ENCODE results near the gene ATG16L1. TPM values are rescaled to one million over a fixed set of nuclear protein-coding genes. Genes with fewer than 3 reads are reported as not detected.
A peak's percentile ranks its signal among the peaks of the same experiment; 100 is the strongest.

Gene ATG16L1
- 10 to 100 TPM; 19.6 to 37.3 (median 32.4) TPM for total RNA-seq
- polyA plus RNA-seq = 10 to 100 TPM; 16.2 to 19.2 (median 18.2) TPM

DNA sequence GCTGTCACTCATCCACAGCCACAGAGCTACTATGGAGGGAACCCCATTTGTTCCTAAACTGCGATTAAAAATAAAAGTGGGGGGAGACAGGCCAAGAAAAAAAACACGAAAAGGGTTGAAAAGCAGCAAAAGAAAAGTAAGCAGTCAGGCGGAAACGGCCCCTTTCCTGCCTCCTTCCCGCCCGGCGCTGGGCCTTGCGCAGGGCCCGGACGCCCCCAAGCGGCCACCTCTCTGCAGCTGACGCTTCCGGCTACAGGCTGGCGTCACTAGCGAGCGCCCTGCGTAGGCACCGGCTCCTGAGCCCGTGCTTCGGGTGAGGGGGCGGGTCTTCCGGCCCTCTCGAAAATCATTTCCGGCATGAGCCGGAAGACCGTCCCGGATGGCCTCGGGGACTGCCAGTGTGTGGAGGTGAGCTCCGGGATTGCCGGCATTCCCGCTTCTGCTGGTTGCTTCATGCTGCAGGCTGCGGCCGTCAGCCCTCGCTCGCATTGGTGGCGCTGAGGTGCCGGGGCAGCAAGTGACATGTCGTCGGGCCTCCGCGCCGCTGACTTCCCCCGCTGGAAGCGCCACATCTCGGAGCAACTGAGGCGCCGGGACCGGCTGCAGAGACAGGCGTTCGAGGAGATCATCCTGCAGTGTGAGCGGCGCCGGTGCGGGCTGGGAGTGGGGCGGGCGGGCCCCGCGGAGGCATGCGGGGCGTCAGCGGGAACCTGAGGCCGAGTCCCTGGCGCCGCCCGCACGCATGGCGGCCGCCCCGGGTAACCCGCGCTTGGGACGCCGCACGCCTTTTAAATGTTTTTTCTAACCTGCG, at the start of gene ATG16L1:
ATG16L1 (plus strand) TSS at position 368 of the 811 bp plus-strand sequence; CDS start at position 523, 155 bp downstream.
- WGBS, 2 donors = 0% methylated on average over 75 of the region's 75 CpGs
- TF ChIP-seq, protein P1, sequence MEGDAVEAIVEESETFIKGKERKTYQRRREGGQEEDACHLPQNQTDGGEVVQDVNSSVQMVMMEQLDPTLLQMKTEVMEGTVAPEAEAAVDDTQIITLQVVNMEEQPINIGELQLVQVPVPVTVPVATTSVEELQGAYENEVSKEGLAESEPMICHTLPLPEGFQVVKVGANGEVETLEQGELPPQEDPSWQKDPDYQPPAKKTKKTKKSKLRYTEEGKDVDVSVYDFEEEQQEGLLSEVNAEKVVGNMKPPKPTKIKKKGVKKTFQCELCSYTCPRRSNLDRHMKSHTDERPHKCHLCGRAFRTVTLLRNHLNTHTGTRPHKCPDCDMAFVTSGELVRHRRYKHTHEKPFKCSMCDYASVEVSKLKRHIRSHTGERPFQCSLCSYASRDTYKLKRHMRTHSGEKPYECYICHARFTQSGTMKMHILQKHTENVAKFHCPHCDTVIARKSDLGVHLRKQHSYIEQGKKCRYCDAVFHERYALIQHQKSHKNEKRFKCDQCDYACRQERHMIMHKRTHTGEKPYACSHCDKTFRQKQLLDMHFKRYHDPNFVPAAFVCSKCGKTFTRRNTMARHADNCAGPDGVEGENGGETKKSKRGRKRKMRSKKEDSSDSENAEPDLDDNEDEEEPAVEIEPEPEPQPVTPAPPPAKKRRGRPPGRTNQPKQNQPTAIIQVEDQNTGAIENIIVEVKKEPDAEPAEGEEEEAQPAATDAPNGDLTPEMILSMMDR (IDR thresholded peaks at IDR 0.05) = peak; percentile 76 to 88 (median 84)
- TF ChIP-seq POLR2AphosphoS5 (IDR thresholded peaks at IDR 0.05) = peak; percentile 87 to 94 (median 92)
- peak in 2 of 4 donors; percentile 19 to 77 for TF ChIP-seq EP300 (IDR thresholded peaks at IDR 0.05)
- TF ChIP-seq POLR2A (IDR thresholded peaks at IDR 0.05) = peak; percentile 77 to 83
- H3K27ac ChIP-seq = peak within 1 kb of the TSS; percentile 90 to 97 (median 94)
- peaks cover 0 to 40% (median 33%) of the 10 kb centered on the region in 4 donors for H3K4me1 ChIP-seq
- DNase-seq = peak; percentile 98
- no peaks in the 10 kb centered on the region for H3K9me3 ChIP-seq
- H3K4me3 ChIP-seq = peak within 1 kb of the TSS; percentile 92 to 99 (median 96)
- no peaks in the 10 kb centered on the region for H3K27me3 ChIP-seq
- peaks cover 0 to 10% (median 2%) of the 10 kb centered on the region in 4 donors for H3K36me3 ChIP-seq
- intact Hi-C loops (cut with DNase I) = loop anchor here (1.0 to 10.0 kb wide), 7 partner anchors 103 to 749 kb away; partner anchors contain the start of genes DGKD and GIGYF2

DNA sequence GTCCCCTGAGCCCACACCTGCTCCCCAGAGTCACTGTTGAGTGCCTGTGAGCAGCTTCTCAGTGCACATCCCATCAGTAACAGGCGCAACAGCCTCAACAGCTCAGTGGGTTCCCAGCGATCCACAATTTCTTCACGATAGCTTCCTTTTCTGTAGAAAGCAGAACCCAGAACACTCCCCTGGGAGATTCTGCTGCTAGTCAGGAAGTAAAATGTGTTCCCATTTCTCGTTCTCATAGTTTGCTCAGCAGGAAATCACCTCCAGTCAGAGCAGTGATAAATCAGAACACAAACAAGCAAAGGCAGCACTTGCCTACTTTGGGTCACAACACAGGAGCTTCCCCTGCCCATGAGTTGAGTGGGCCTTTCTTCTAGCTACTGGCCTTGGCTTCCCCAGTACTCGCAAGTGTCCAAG, 48.9 kb upstream of the ATG16L1 start:
- TF ChIP-seq POLR2AphosphoS5 (IDR thresholded peaks at IDR 0.05) = no peak
- TF ChIP-seq EP300 (IDR thresholded peaks at IDR 0.05) = no peak
- TF ChIP-seq, protein P1 (IDR thresholded peaks at IDR 0.05) = no peak
- TF ChIP-seq POLR2A (IDR thresholded peaks at IDR 0.05) = no peak
- 63 to 89% methylated on average over 5 of the region's 5 CpGs for WGBS, 2 donors
- DNase-seq = no peak
- Histone ChIP-seq H3K27me3 (no peaks in the 10 kb centered on the region), H3K9me3 (peaks cover 0 to 7% (median 0%) of the 10 kb centered on the region in 4 donors), H3K27ac (no peak overlapping the region), H3K36me3 (no peaks in the 10 kb centered on the region), H3K4me3 (no peak overlapping the region), H3K4me1 (no peaks in the 10 kb centered on the region)
- intact Hi-C loops (cut with DNase I) = no loop called here

DNA sequence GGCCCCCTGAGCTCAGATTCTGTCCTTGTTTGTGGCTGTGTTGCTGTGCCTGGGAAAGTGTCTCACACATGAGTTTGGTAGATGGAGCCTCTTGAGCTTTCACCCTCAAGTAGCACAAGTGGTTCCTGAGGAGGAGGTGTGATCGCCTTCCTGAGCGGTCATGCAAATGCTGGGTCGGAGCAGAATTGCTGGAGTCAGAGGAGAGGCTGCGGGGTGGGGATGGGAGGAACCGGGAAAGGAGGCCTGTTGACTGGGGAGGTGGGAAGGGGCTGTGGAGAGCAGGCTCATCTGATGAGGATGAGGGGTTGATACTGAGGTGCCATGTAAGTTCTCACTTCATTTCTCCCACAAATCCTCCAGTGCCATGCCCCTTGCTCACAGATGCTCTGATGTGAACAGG, 48.4 kb upstream of the ATG16L1 start:
- H3K4me3 ChIP-seq = no peak overlapping the region
- no peak overlapping the region for H3K27ac ChIP-seq
- WGBS, 2 donors = 97 to 98% methylated on average over 5 of the region's 5 CpGs
- H3K4me1 ChIP-seq = no peaks in the 10 kb centered on the region
- H3K9me3 ChIP-seq = peaks cover 0 to 7% (median 0%) of the 10 kb centered on the region in 4 donors
- DNase-seq = no peak
- no peaks in the 10 kb centered on the region for H3K36me3 ChIP-seq
- intact Hi-C loops (cut with DNase I) = no loop called here
- H3K27me3 ChIP-seq = no peaks in the 10 kb centered on the region
- TF ChIP-seq, protein P1 (IDR thresholded peaks at IDR 0.05) = no peak
- TF ChIP-seq EP300 (IDR thresholded peaks at IDR 0.05) (no peak), POLR2A (IDR thresholded peaks at IDR 0.05) (no peak), POLR2AphosphoS5 (IDR thresholded peaks at IDR 0.05) (no peak)

DNA sequence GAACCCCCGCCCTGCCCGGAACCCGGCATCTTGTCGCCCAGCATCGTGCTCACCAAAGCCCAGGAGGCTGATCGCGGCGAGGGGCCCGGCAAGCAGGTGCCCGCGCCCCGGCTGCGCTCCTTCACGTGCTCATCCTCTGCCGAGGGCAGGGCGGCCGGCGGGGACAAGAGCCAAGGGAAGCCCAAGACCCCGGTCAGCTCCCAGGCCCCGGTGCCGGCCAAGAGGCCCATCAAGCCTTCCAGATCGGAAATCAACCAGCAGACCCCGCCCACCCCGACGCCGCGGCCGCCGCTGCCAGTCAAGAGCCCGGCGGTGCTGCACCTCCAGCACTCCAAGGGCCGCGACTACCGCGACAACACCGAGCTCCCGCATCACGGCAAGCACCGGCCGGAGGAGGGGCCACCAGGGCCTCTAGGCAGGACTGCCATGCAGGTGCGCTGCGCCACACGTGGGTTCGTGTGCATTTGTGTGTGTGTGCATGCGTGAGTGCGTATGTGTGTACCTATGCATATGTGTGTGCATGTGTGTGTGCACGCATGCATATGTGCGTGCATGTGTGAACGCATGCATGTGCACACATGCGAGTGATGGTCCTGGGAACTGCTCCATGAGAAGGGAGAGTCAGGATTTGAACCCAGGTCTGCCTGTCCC, 47.1 kb upstream of the ATG16L1 start:
- intact Hi-C loops (cut with DNase I) = no loop called here
- H3K4me3 ChIP-seq = no peak overlapping the region
- no peak overlapping the region for H3K27ac ChIP-seq
- TF ChIP-seq POLR2AphosphoS5 (IDR thresholded peaks at IDR 0.05) = no peak
- H3K27me3 ChIP-seq = no peaks in the 10 kb centered on the region
- DNase-seq = no peak
- WGBS, 2 donors = 94 to 96% methylated on average over 50 of the region's 50 CpGs
- peaks cover 0 to 7% (median 0%) of the 10 kb centered on the region in 4 donors for H3K9me3 ChIP-seq
- H3K36me3 ChIP-seq = no peaks in the 10 kb centered on the region
- peaks cover 0 to 4% (median 2%) of the 10 kb centered on the region in 4 donors for H3K4me1 ChIP-seq
